Kidney (tissue), 11 donors: ENCODE data around the gene FAM25C. TPM values are rescaled to one million over a fixed set of nuclear protein-coding genes. Genes with fewer than 3 reads are reported as not detected.
"Not testable (repeated sequence)": the region's sequence is repeated elsewhere in the genome, so short reads cannot be mapped to it uniquely, and the experiment has no call there.

Experiments used
- DNase-seq, 5 donors: peaks; one replicate each; pipeline ENCODE4 v3.0.0-alpha.2; 2013 to 2020
- FAIRE-seq: peaks from 2 replicates; lab custom pipeline; 2012; peaks lifted over from hg19 to GRCh38; lab: Jason Lieb, UNC
- H3K27ac ChIP-seq, 2 donors: one replicate each; pipeline ENCODE4 v1.7.0; 2013; ENCODE audit warnings: low read depth in 2 of 2, low read length in 2 of 2, inconsistent platforms in 1 of 2
- H3K27me3 ChIP-seq: one replicate; pipeline ENCODE4 v1.7.1; 2013; ENCODE audit warnings: low read length, inconsistent platforms; ENCODE audit not compliant: control insufficient read depth, insufficient read depth
- H3K36me3 ChIP-seq, 3 donors: one replicate each; pipeline versions ENCODE4 v1.7.0 to v1.7.1; 2013; ENCODE audit warnings: low read length in 3 of 3, control low read depth in 1 of 3, inconsistent platforms in 1 of 3; ENCODE audit not compliant: insufficient read depth in 3 of 3, control insufficient read depth in 2 of 3
- H3K4me1 ChIP-seq, 3 donors: one replicate each; pipeline versions ENCODE4 v1.7.0 to v1.7.1; 2013; ENCODE audit warnings: low read length in 3 of 3, inconsistent platforms in 1 of 3, low read depth in 1 of 3; ENCODE audit not compliant: control insufficient read depth in 2 of 3, insufficient read depth in 2 of 3
- H3K4me3 ChIP-seq, 3 donors: one replicate each; pipeline versions ENCODE4 v1.7.0 to v1.8.1; 2013; ENCODE audit warnings: low read length in 3 of 3, control low read depth in 1 of 3, inconsistent platforms in 1 of 3
- H3K9ac ChIP-seq, 3 donors: one replicate each; pipeline versions ENCODE4 v1.7.0 to v1.7.1; 2013; ENCODE audit warnings: low read length in 3 of 3, control low read depth in 1 of 3, inconsistent platforms in 1 of 3
- H3K9me3 ChIP-seq, 3 donors: one replicate each; pipeline versions ENCODE4 v1.7.0 to v1.7.1; 2013; ENCODE audit warnings: low read length in 3 of 3, control low read depth in 1 of 3, inconsistent platforms in 1 of 3; ENCODE audit not compliant: control insufficient read depth in 2 of 3, insufficient read depth in 1 of 3
- intact Hi-C: fragments of 100-400 bp; cut with DNase I; formaldehyde crosslinking; loops from one replicate; pipeline ENCODE4 v1.11.1; 2022
- polyA plus RNA-seq: library from polyadenylated mRNA; stranded (reverse); fragments of 350-450 nt; fragmentation: Illumina TruSeq; extraction: RNeasy Lipid Tissue Mini Kit (QIAGEN cat#74804); gene quantifications from one replicate; pipeline ENCODE4 v1.2.3, GENCODE V29; 2014; ENCODE audit warnings: low read depth, low replicate concordance; ENCODE audit not compliant: insufficient read depth
- total RNA-seq: library from RNA; stranded (reverse); fragmentation: NEBNext Ultra II Directional; extraction: Animal tissue kit (Norgen Biotek cat#: 25700); gene quantifications from one replicate; pipeline ENCODE4 v1.2.1, GENCODE V29; 2021
- donor health status: control.
- donor health status: control.
- donor health status: DM: yes; HTN: yes; CAD: no.
- donor health status: Normal renal cell carcinoma (clear cell type).

Gene FAM25C
- total and polyA plus RNA-seq, 2 donors from 2014 or later = not detected

GRCh38 chr10:47970047-47970446 lies 29.5 kb downstream of the FAM25C start:
- FAIRE-seq, H3K36me3 ChIP-seq, H3K9me3 ChIP-seq, H3K9ac ChIP-seq, DNase-seq, intact Hi-C loops, H3K27ac ChIP-seq, H3K4me3 ChIP-seq, H3K4me1 ChIP-seq, H3K27me3 ChIP-seq: not testable (repeated sequence)

- FAIRE-seq, H3K27ac ChIP-seq, H3K4me3 ChIP-seq, H3K9me3 ChIP-seq, H3K36me3 ChIP-seq, H3K4me1 ChIP-seq, intact Hi-C loops, H3K27me3 ChIP-seq, DNase-seq, H3K9ac ChIP-seq: not testable (repeated sequence)
These were observed 30.6 kb downstream of the FAM25C start for GRCh38 chr10:47968988-47969387.

- H3K4me3 ChIP-seq, H3K9ac ChIP-seq, H3K4me1 ChIP-seq, H3K36me3 ChIP-seq, H3K27me3 ChIP-seq, H3K9me3 ChIP-seq, FAIRE-seq, DNase-seq, H3K27ac ChIP-seq, intact Hi-C loops: not testable (repeated sequence)
These were observed 35.1 kb downstream of the FAM25C start for GRCh38 chr10:47964280-47965063.

GRCh38 chr10:47962785-47963184 lies 36.8 kb downstream of the FAM25C start:
- H3K4me1 ChIP-seq, H3K4me3 ChIP-seq, H3K9ac ChIP-seq, intact Hi-C loops, DNase-seq, H3K27ac ChIP-seq, H3K9me3 ChIP-seq, H3K27me3 ChIP-seq, H3K36me3 ChIP-seq, FAIRE-seq: not testable (repeated sequence)

- H3K36me3 ChIP-seq, FAIRE-seq, H3K9ac ChIP-seq, H3K4me1 ChIP-seq, H3K9me3 ChIP-seq, DNase-seq, H3K4me3 ChIP-seq, H3K27me3 ChIP-seq, intact Hi-C loops, H3K27ac ChIP-seq: not testable (repeated sequence)
These were observed 38.9 kb downstream of the FAM25C start for GRCh38 chr10:47960699-47961098.

- H3K27me3 ChIP-seq, H3K27ac ChIP-seq, H3K4me1 ChIP-seq, FAIRE-seq, intact Hi-C loops, H3K9ac ChIP-seq, H3K9me3 ChIP-seq, DNase-seq, H3K4me3 ChIP-seq, H3K36me3 ChIP-seq: not testable (repeated sequence)
These were observed 39.9 kb downstream of the FAM25C start for GRCh38 chr10:47959677-47960076.

GRCh38 chr10:47957158-47957557 lies 42.4 kb downstream of the FAM25C start:
- DNase-seq, H3K4me3 ChIP-seq, H3K36me3 ChIP-seq, intact Hi-C loops, H3K4me1 ChIP-seq, H3K9ac ChIP-seq, FAIRE-seq, H3K27me3 ChIP-seq, H3K27ac ChIP-seq, H3K9me3 ChIP-seq: not testable (repeated sequence)

- intact Hi-C loops, DNase-seq, H3K27me3 ChIP-seq, H3K9ac ChIP-seq, H3K4me1 ChIP-seq, H3K36me3 ChIP-seq, FAIRE-seq, H3K4me3 ChIP-seq, H3K27ac ChIP-seq, H3K9me3 ChIP-seq: not testable (repeated sequence)
These were observed 52.2 kb downstream of the FAM25C start for GRCh38 chr10:47947424-47947823.
